Nephron (organoid): ENCODE results near the gene SPG11.
"Not testable (repeated sequence)": the region's sequence is repeated elsewhere in the genome, so short reads cannot be mapped to it uniquely, and the experiment has no call there.

Source experiments
- H3K27ac Mint-ChIP-seq, 3 experiments: 2 replicates each; pipeline ENCODE4 v1.8.0; 2020; ENCODE audit warnings: mixed read lengths in 3 of 3, mild to moderate bottlenecking in 2 of 3, moderate library complexity in 1 of 3
- H3K27me3 Mint-ChIP-seq: 2 replicates; pipeline ENCODE4 v1.8.0; 2021; ENCODE audit warnings: low read depth, mild to moderate bottlenecking, moderate library complexity, mixed read lengths
- H3K36me3 Mint-ChIP-seq: 2 replicates; pipeline ENCODE4 v1.8.0; 2020; ENCODE audit warnings: low read depth, mixed read lengths
- H3K4me1 Mint-ChIP-seq: 2 replicates; pipeline ENCODE4 v1.8.0; 2020; ENCODE audit warnings: mixed read lengths
- H3K4me3 Mint-ChIP-seq, 3 experiments: 2 replicates each; pipeline ENCODE4 v1.8.0; 2020; ENCODE audit warnings: mild to moderate bottlenecking in 3 of 3, mixed read lengths in 3 of 3, moderate library complexity in 2 of 3
- H3K9me3 Mint-ChIP-seq: 2 replicates; pipeline ENCODE4 v1.8.0; 2020; ENCODE audit warnings: mixed read lengths
- TF ChIP-seq, protein P1 (sequence below), 3 experiments: fragments of 200-600 bp; sonication (generic); IDR thresholded peaks; one replicate each; pipeline ENCODE4 v1.5.0; 2021; ENCODE audit warnings: antibody characterized with exemption in 3 of 3; ENCODE audit not compliant: unreplicated experiment in 3 of 3

Gene SPG11

DNA sequence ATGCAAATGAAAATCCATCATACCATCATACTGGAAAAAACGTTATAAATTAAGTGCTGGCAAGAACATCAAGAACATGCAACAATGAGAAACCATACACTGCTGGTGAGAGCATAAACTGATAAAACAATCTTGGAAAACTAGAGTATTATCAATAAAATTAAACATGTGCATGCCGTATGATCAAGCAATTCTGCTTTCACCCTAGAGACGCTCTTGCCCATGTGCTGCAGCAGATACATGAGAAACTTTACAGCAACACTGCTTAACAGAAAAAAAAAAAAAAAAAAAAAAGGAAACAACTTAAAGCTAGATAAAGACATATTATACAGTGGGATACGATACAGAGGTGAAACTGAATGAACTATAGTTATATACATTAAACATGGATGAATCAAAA is 21.8 kb downstream of the SPG11 start:
- Mint-ChIP-seq H3K9me3 (peaks cover 16% of the 10 kb centered on the region), H3K4me1 (no peaks in the 10 kb centered on the region), H3K27ac (no peak overlapping the region), H3K4me3 (no peak overlapping the region), H3K27me3 (no peaks in the 10 kb centered on the region), H3K36me3 (peaks cover 74% of the 10 kb centered on the region)
- TF ChIP-seq, protein P1, sequence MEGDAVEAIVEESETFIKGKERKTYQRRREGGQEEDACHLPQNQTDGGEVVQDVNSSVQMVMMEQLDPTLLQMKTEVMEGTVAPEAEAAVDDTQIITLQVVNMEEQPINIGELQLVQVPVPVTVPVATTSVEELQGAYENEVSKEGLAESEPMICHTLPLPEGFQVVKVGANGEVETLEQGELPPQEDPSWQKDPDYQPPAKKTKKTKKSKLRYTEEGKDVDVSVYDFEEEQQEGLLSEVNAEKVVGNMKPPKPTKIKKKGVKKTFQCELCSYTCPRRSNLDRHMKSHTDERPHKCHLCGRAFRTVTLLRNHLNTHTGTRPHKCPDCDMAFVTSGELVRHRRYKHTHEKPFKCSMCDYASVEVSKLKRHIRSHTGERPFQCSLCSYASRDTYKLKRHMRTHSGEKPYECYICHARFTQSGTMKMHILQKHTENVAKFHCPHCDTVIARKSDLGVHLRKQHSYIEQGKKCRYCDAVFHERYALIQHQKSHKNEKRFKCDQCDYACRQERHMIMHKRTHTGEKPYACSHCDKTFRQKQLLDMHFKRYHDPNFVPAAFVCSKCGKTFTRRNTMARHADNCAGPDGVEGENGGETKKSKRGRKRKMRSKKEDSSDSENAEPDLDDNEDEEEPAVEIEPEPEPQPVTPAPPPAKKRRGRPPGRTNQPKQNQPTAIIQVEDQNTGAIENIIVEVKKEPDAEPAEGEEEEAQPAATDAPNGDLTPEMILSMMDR (IDR thresholded peaks at IDR 0.05; ENCODE audit: unreplicated experiment in 3 of 3), result no peak

DNA sequence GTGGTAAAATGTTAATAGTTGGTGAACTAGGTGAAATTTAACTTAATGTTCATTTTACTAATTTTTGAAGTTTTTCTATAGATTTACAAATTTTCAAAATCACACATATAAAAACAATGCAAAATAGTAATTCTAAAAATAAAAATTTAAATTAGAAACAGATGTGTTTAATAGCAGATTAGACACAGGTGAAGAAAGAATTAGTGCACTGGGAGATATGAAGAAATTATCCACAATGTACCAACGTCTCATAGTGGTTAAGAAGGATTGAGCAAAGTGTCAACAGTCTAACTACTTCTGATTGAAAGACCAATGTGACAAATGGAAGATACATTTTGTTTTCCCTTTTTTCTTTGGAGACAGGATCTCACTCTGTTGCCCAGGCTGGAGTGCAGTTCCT is 26.5 kb downstream of the SPG11 start:
- no peak overlapping the region for H3K27ac Mint-ChIP-seq
- H3K4me3 Mint-ChIP-seq, result no peak overlapping the region
- H3K36me3 Mint-ChIP-seq, result peaks cover 72% of the 10 kb centered on the region
- H3K9me3 Mint-ChIP-seq, result peaks cover 3% of the 10 kb centered on the region
- no peaks in the 10 kb centered on the region for H3K4me1 Mint-ChIP-seq
- no peaks in the 10 kb centered on the region for H3K27me3 Mint-ChIP-seq
- TF ChIP-seq, protein P1 (IDR thresholded peaks at IDR 0.05; ENCODE audit: unreplicated experiment in 3 of 3), result no peak

DNA sequence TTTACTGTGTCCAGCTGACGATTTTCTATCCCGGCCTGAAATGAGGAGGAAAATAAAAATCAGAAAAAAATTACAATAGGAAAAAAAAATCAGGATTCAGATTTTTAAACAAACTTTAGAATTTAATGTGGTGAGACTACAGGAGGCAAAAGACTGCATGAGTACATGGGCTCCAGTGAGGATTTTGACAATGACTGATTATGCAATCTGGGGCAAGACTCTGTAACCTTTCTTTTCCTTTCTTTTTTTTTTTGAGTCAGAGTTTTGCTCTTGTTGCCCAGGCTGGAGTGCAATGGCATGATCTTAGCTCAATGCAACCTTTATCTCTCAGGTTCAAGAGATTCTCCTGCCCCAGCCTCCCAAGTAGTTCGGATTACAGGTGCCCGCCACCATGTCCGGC is 29.9 kb downstream of the SPG11 start:
- Mint-ChIP-seq H3K36me3 (peaks cover 72% of the 10 kb centered on the region), H3K27ac (no peak overlapping the region), H3K4me1 (no peaks in the 10 kb centered on the region), H3K27me3 (no peaks in the 10 kb centered on the region), H3K9me3 (peaks cover 3% of the 10 kb centered on the region), H3K4me3 (no peak overlapping the region)
- TF ChIP-seq, protein P1 (IDR thresholded peaks at IDR 0.05; ENCODE audit: unreplicated experiment in 3 of 3), result no peak

DNA sequence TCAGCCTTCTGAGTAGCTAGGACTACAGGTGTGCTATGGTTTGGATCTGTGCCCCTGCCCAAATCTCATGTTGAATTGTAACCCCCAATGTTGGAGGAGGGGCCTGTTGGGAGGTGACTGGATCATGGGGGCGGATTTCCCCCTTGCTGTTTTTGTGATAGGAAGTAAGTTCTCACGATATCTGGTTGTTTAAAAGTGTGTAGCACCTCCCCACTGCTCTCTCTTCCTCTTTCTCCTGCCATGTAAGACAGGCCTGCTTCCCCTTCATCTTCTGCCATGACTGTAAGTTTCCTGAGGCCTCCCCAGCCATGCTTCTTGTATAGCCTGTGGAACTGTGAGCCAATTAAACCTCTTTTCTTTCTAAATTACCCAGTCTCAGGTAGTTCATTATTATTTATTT is 38.2 kb downstream of the SPG11 start:
- H3K9me3 Mint-ChIP-seq, H3K4me3 Mint-ChIP-seq, H3K4me1 Mint-ChIP-seq, H3K27me3 Mint-ChIP-seq, H3K27ac Mint-ChIP-seq: not testable (repeated sequence)
- peaks cover 68% of the 10 kb centered on the region for H3K36me3 Mint-ChIP-seq

DNA sequence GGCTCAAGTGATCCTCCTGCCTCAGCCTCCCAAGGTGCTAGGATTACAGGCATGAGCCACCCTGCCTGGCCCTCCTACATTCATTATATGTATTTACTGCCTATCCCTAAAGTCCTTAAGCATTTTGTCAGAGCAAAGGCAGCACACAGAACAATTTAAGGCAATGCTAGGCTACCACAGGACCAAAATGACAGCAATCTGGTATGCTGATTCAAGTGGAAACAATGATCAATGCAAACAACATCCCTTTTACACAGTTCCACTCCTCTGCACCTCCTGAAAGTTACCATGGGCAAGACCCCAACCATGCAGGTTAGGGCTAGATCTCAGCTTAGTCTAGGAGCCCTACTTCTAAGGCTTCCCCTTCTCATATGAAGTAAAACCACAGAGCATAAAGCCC is 40.3 kb downstream of the SPG11 start:
- H3K27me3 Mint-ChIP-seq, result no peaks in the 10 kb centered on the region
- H3K4me1 Mint-ChIP-seq, result no peaks in the 10 kb centered on the region
- TF ChIP-seq, protein P1 (IDR thresholded peaks at IDR 0.05; ENCODE audit: unreplicated experiment in 3 of 3), result no peak
- peaks cover 63% of the 10 kb centered on the region for H3K36me3 Mint-ChIP-seq
- H3K9me3 Mint-ChIP-seq, result no peaks in the 10 kb centered on the region
- H3K4me3 Mint-ChIP-seq, result no peak overlapping the region
- no peak overlapping the region for H3K27ac Mint-ChIP-seq

DNA sequence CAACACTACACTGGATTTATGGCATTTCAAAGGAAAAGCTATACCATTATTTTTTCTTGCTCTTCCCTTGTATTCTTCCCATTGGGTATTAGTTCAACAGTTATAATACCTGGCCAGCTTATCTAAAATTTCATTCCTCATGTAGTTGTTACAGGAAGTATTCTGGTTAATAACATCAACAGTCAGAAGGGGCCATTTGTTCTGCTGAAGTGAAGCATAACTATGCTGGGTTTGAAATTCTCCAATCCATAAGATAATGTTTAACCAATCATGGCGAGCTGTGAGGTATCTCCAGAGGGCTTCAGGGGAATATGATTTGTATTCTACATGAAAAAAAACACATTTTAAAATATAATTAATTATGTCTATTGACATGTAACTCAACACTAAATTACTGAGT is 43.4 kb downstream of the SPG11 start:
- Mint-ChIP-seq H3K27me3 (no peaks in the 10 kb centered on the region), H3K9me3 (no peaks in the 10 kb centered on the region), H3K27ac (peak overlapping the region; percentile 31 to 52 (median 50)), H3K4me1 (no peaks in the 10 kb centered on the region), H3K36me3 (peaks cover 65% of the 10 kb centered on the region), H3K4me3 (no peak overlapping the region)
- TF ChIP-seq, protein P1 (IDR thresholded peaks at IDR 0.05; ENCODE audit: unreplicated experiment in 3 of 3), result no peak
